Kidney (tissue), 14 donors: Measurements from ENCODE around the gene ASB4. TPM values are rescaled to one million over a fixed set of nuclear protein-coding genes. Genes with fewer than 3 reads are reported as not detected.

Experiments used
- DNase-seq, 5 donors: peaks; one replicate each; pipeline ENCODE4 v3.0.0-alpha.2; 2013 to 2020
- FAIRE-seq: peaks from 2 replicates; lab custom pipeline; 2012; peaks lifted over from hg19 to GRCh38; lab: Jason Lieb, UNC
- H3K27ac ChIP-seq, 2 donors: one replicate each; pipeline ENCODE4 v1.7.0; 2013; ENCODE audit warnings: low read depth in 2 of 2, low read length in 2 of 2, inconsistent platforms in 1 of 2
- H3K27me3 ChIP-seq: one replicate; pipeline ENCODE4 v1.7.1; 2013; ENCODE audit warnings: low read length, inconsistent platforms; ENCODE audit not compliant: control insufficient read depth, insufficient read depth
- H3K36me3 ChIP-seq, 3 donors: one replicate each; pipeline versions ENCODE4 v1.7.0 to v1.7.1; 2013; ENCODE audit warnings: low read length in 3 of 3, control low read depth in 1 of 3, inconsistent platforms in 1 of 3; ENCODE audit not compliant: insufficient read depth in 3 of 3, control insufficient read depth in 2 of 3
- H3K4me1 ChIP-seq, 3 donors: one replicate each; pipeline versions ENCODE4 v1.7.0 to v1.7.1; 2013; ENCODE audit warnings: low read length in 3 of 3, inconsistent platforms in 1 of 3, low read depth in 1 of 3; ENCODE audit not compliant: control insufficient read depth in 2 of 3, insufficient read depth in 2 of 3
- H3K4me3 ChIP-seq, 3 donors: one replicate each; pipeline versions ENCODE4 v1.7.0 to v1.8.1; 2013; ENCODE audit warnings: low read length in 3 of 3, control low read depth in 1 of 3, inconsistent platforms in 1 of 3
- H3K9ac ChIP-seq, 3 donors: one replicate each; pipeline versions ENCODE4 v1.7.0 to v1.7.1; 2013; ENCODE audit warnings: low read length in 3 of 3, control low read depth in 1 of 3, inconsistent platforms in 1 of 3
- H3K9me3 ChIP-seq, 3 donors: one replicate each; pipeline versions ENCODE4 v1.7.0 to v1.7.1; 2013; ENCODE audit warnings: low read length in 3 of 3, control low read depth in 1 of 3, inconsistent platforms in 1 of 3; ENCODE audit not compliant: control insufficient read depth in 2 of 3, insufficient read depth in 1 of 3
- CTCF ChIP-seq: IDR thresholded peaks from 3 replicates; pipeline ENCODE4 v1.5.1; 2012; ENCODE audit warnings: mild to moderate bottlenecking, moderate library complexity, borderline replicate concordance; ENCODE audit not compliant: insufficient read depth; ENCODE audit errors: extremely low read depth
- intact Hi-C: fragments of 100-400 bp; cut with DNase I; formaldehyde crosslinking; loops from one replicate; pipeline ENCODE4 v1.11.1; 2022
- polyA plus RNA-seq: library from polyadenylated mRNA; stranded (reverse); fragments of 350-450 nt; fragmentation: Illumina TruSeq; extraction: RNeasy Lipid Tissue Mini Kit (QIAGEN cat#74804); gene quantifications from one replicate; pipeline ENCODE4 v1.2.3, GENCODE V29; 2014; ENCODE audit warnings: low read depth, low replicate concordance; ENCODE audit not compliant: insufficient read depth
- total RNA-seq: library from RNA; stranded (reverse); fragmentation: NEBNext Ultra II Directional; extraction: Animal tissue kit (Norgen Biotek cat#: 25700); gene quantifications from one replicate; pipeline ENCODE4 v1.2.1, GENCODE V29; 2021
- donor health status: control.
- donor health status: control.
- donor health status: control.
- donor health status: control.
- donor health status: control.
- donor health status: DM: yes; HTN: yes; CAD: no.
- donor health status: Normal renal cell carcinoma (clear cell type).

Gene ASB4
- total and polyA plus RNA-seq, 2 donors from 2014 or later: 0.09 TPM; not detected in 1

GRCh38 chr7:95536656-95537311 is 51.0 kb downstream of the ASB4 start:
- Histone ChIP-seq H3K27me3 (no peaks in the 10 kb centered on the region), H3K4me1 (no peaks in the 10 kb centered on the region), H3K9me3 (no peaks in the 10 kb centered on the region), H3K4me3 (no peak overlapping the region), H3K9ac (no peak overlapping the region), H3K27ac (no peak overlapping the region), H3K36me3 (no peaks in the 10 kb centered on the region)
- intact Hi-C loops: no loop called here
- DNase-seq (peak in 1 of 5 donors; percentile 18), FAIRE-seq (no peak)
- no peak for TF ChIP-seq CTCF

- Histone ChIP-seq H3K27ac (no peak overlapping the region), H3K9ac (no peak overlapping the region), H3K9me3 (no peaks in the 10 kb centered on the region), H3K36me3 (no peaks in the 10 kb centered on the region), H3K4me1 (no peaks in the 10 kb centered on the region), H3K27me3 (no peaks in the 10 kb centered on the region), H3K4me3 (no peak overlapping the region)
- intact Hi-C loops: no loop called here
- FAIRE-seq (no peak), DNase-seq (no peak)
- no peak for TF ChIP-seq CTCF
Measured at GRCh38 chr7:95537468-95537867, 51.7 kb downstream of the ASB4 start.

- intact Hi-C loops: no loop called here
- Histone ChIP-seq H3K4me3 (no peak overlapping the region), H3K9ac (no peak overlapping the region), H3K4me1 (no peaks in the 10 kb centered on the region), H3K36me3 (no peaks in the 10 kb centered on the region), H3K27ac (no peak overlapping the region), H3K9me3 (no peaks in the 10 kb centered on the region), H3K27me3 (no peaks in the 10 kb centered on the region)
- no peak for TF ChIP-seq CTCF
- DNase-seq: no peak
- FAIRE-seq: no peak
Measured at GRCh38 chr7:95539426-95539825, 53.7 kb downstream of the ASB4 start.

GRCh38 chr7:95540366-95540765 is 54.6 kb downstream of the ASB4 start:
- TF ChIP-seq CTCF: no peak
- no peak for DNase-seq
- H3K36me3 ChIP-seq: no peaks in the 10 kb centered on the region
- H3K4me1 ChIP-seq: peaks cover 0 to under 1% (median 0%) of the 10 kb centered on the region in 3 donors
- H3K9ac ChIP-seq: no peak overlapping the region
- H3K27me3 ChIP-seq: no peaks in the 10 kb centered on the region
- no peak overlapping the region for H3K4me3 ChIP-seq
- FAIRE-seq: no peak
- H3K27ac ChIP-seq: no peak overlapping the region
- H3K9me3 ChIP-seq: no peaks in the 10 kb centered on the region
- intact Hi-C loops: no loop called here
